Endothelial cell of umbilical vein (primary cell): Measurements from ENCODE around the gene BCL2L13. TPM values are rescaled to one million over a fixed set of nuclear protein-coding genes. Genes with fewer than 3 reads are reported as not detected.

Experiments used
- BruUV-seq: library from RNA; stranded (reverse); fragments of 400-500 nt; replicated peaks from 2 replicates; lab custom pipeline; 2021; lab: Mats Ljungman, UMichigan
- CTCF ChIA-PET: fragments of 300-600, 350-600 bp; sonication (Branson Sonifier 250); formaldehyde crosslinking; loops from one replicate; lab custom pipeline; 2021; ENCODE audit warnings: antibody characterized with exemption, inconsistent platforms; lab: Charles Lee
- POLR2A ChIA-PET: fragments of 300-600, 350-600 bp; sonication (Branson Sonifier 250); formaldehyde crosslinking; loops from one replicate; lab custom pipeline; 2021; ENCODE audit warnings: antibody characterized with exemption, inconsistent platforms; lab: Charles Lee
- DNase-seq: peaks from one replicate; pipeline ENCODE4 v3.0.0-alpha.2; 2011; ENCODE audit warnings: low read depth, low spot score
- FAIRE-seq: peaks from 2 replicates; lab custom pipeline; 2011; peaks lifted over from hg19 to GRCh38; lab: Jason Lieb, UNC
- H2AFZ ChIP-seq: 2 replicates; pipeline ENCODE4 v1.6.0; 2012; ENCODE audit warnings: low read depth, low read length, control low read depth, inconsistent platforms
- H3K27ac ChIP-seq: 2 replicates; pipeline ENCODE4 v1.5.1; 2011; ENCODE audit warnings: low read depth, mild to moderate bottlenecking, control low read depth, low read length, moderate library complexity; ENCODE audit not compliant: insufficient read depth
- H3K27me3 ChIP-seq, 2 experiments: 2 replicates each; pipeline versions ENCODE4 v1.6.0 to v1.6.1; 2011; ENCODE audit warnings: low read length in 2 of 2, mixed read lengths in 1 of 2; ENCODE audit not compliant: control insufficient read depth in 2 of 2, insufficient read depth in 2 of 2
- H3K36me3 ChIP-seq, 2 experiments: 2 replicates in 1 of 2; 3 replicates in 1 of 2; pipeline ENCODE4 v1.5.1; 2011; ENCODE audit warnings: low read length in 2 of 2, mild to moderate bottlenecking in 1 of 2, moderate library complexity in 1 of 2; ENCODE audit not compliant: control insufficient read depth in 2 of 2, insufficient read depth in 2 of 2; ENCODE audit errors: extremely low read depth in 1 of 2
- H3K4me1 ChIP-seq: 3 replicates; pipeline ENCODE4 v1.5.1; 2011; ENCODE audit warnings: mild to moderate bottlenecking, low read length; ENCODE audit not compliant: control insufficient read depth, insufficient read depth; ENCODE audit errors: extremely low read depth
- H3K4me2 ChIP-seq: 2 replicates; pipeline ENCODE4 v1.6.1; 2011; ENCODE audit warnings: low read length, control low read depth, mixed read lengths; ENCODE audit not compliant: insufficient read depth
- H3K4me3 ChIP-seq, 3 experiments: fragments of 200-600 bp in 1 of 3; sonication (generic), shearing (Covaris generic) in 1 of 3; replicated peaks in 1 of 3; 2 replicates each; pipeline ENCODE4 v1.5.1; 2011 to 2016; ENCODE audit warnings: control low read depth in 3 of 3, low read length in 3 of 3, mild to moderate bottlenecking in 2 of 3, inconsistent platforms in 1 of 3, low read depth in 1 of 3, moderate library complexity in 1 of 3; ENCODE audit not compliant: insufficient read depth in 1 of 3
- H3K79me2 ChIP-seq: 2 replicates; pipeline ENCODE4 v1.6.0; 2012; ENCODE audit warnings: low read length, inconsistent platforms; ENCODE audit not compliant: control insufficient read depth, insufficient read depth
- H3K9ac ChIP-seq: replicated peaks from 2 replicates; pipeline ENCODE3; 2011; ENCODE audit warnings: low read length, control low read depth; ENCODE audit not compliant: insufficient read depth; ENCODE audit errors: extremely low read depth
- H3K9me1 ChIP-seq: replicated peaks from 3 replicates; pipeline ENCODE4 v1.6.0; 2011; ENCODE audit warnings: mild to moderate bottlenecking, low read length; ENCODE audit not compliant: control insufficient read depth, insufficient read depth; ENCODE audit errors: extremely low read depth
- H3K9me3 ChIP-seq: replicated peaks from 2 replicates; pipeline ENCODE4 v1.5.1; 2012; ENCODE audit warnings: low read length, inconsistent platforms; ENCODE audit not compliant: control insufficient read depth, insufficient read depth
- H4K20me1 ChIP-seq: replicated peaks from 2 replicates; pipeline ENCODE3; 2011; ENCODE audit warnings: mild to moderate bottlenecking, low read length; ENCODE audit not compliant: control insufficient read depth, insufficient read depth; ENCODE audit errors: extremely low read depth
- CTCF ChIP-seq, 2 donors: IDR thresholded peaks; 1 replicate in 1 of 2; 2 replicates in 1 of 2; pipeline ENCODE4 v1.5.1; 2011; ENCODE audit warnings: low read length in 2 of 2, mild to moderate bottlenecking in 2 of 2, moderate library complexity in 2 of 2, control low read depth in 1 of 2, inconsistent platforms in 1 of 2, low read depth in 1 of 2; ENCODE audit not compliant: insufficient read depth in 1 of 2; ENCODE audit errors: extremely low read depth in 1 of 2
- EZH2 ChIP-seq: IDR thresholded peaks from 2 replicates; pipeline ENCODE4 v1.6.1; 2012; ENCODE audit warnings: borderline replicate concordance, low read depth, mild to moderate bottlenecking, moderate library complexity, low read length, inconsistent platforms; ENCODE audit not compliant: severe bottlenecking
- FOS ChIP-seq: IDR thresholded peaks from 2 replicates; pipeline ENCODE4 v1.6.1; 2011; ENCODE audit warnings: mild to moderate bottlenecking, low read length, moderate library complexity, borderline replicate concordance; ENCODE audit not compliant: insufficient read depth
- GATA2 ChIP-seq: IDR thresholded peaks from 2 replicates; pipeline ENCODE4 v1.7.0; 2011; ENCODE audit warnings: low read depth, mild to moderate bottlenecking, moderate library complexity, mixed read lengths, low read length; ENCODE audit not compliant: insufficient read length, insufficient read depth
- JUN ChIP-seq: IDR thresholded peaks from 2 replicates; pipeline ENCODE4 v1.6.1; 2011; ENCODE audit warnings: borderline replicate concordance, low read depth; ENCODE audit not compliant: insufficient read length, insufficient read depth
- MAX ChIP-seq: IDR thresholded peaks from 2 replicates; pipeline ENCODE4 v1.6.1; 2011; ENCODE audit not compliant: insufficient read depth, insufficient read length
- MYC ChIP-seq: IDR thresholded peaks from one replicate; pipeline ENCODE4 v1.6.1; 2011; ENCODE audit warnings: mild to moderate bottlenecking, low read depth, low read length
- POLR2A ChIP-seq: IDR thresholded peaks from 2 replicates; pipeline ENCODE4 v1.6.1; 2012; ENCODE audit warnings: low read depth, mild to moderate bottlenecking, control low read depth, low read length
- POLR2AphosphoS5 ChIP-seq: IDR thresholded peaks from 2 replicates; pipeline ENCODE4 v1.6.1; 2012; ENCODE audit warnings: low read depth, mild to moderate bottlenecking, control low read depth, low read length, moderate library complexity; ENCODE audit not compliant: insufficient read depth
- dilution Hi-C: fragments of 300-500 bp; cut with MboI; formaldehyde crosslinking; loops from one replicate; pipeline ENCODE4 v1.15.0; 2019; ENCODE audit warnings: low sequenced_read_pairs; ENCODE audit not compliant: extremely low pct_ligation_motif_present
- intact Hi-C: fragments of 100-400 bp; cut with micrococcal nuclease; formaldehyde crosslinking; loops from one replicate; pipeline ENCODE4 v1.10.0; 2022
- polyA plus RNA-seq, 4 experiments: library from polyadenylated mRNA; depleted of rRNA in 3 of 4; stranded (reverse) in 3 of 4; unstranded in 1 of 4; fragments of >200 nt; gene quantifications; 2 replicates each; pipeline versions ENCODE4 v1.2.1 to v1.2.3, GENCODE V29; 2011 to 2012; ENCODE audit warnings: missing spikeins in 1 of 4
- total RNA-seq: library from RNA; stranded (reverse); gene quantifications from 2 replicates; pipeline ENCODE4 v1.2.3, GENCODE V29; 2021

Gene BCL2L13
- total and polyA plus RNA-seq, 2 donors (not counting 3 experiments of a cell fraction or from before 2014, with no cell fraction given) = 28.1 to 36.2 TPM

GRCh38 chr22:17606496-17606895 lies 32.1 kb upstream of the BCL2L13 start:
- intact Hi-C loops (loop anchor here (2.0 kb wide), 1 partner anchor 36 kb away; no protein-coding TSS in a partner anchor), dilution Hi-C loops (no loop called here)
- Histone ChIP-seq H3K4me1 (no peaks in the 10 kb centered on the region), H3K9me3 (no peaks in the 10 kb centered on the region), H4K20me1 (peaks cover 2% of the 10 kb centered on the region), H3K9ac (no peak overlapping the region), H3K9me1 (no peaks in the 10 kb centered on the region), H3K4me2 (no peak overlapping the region), H3K4me3 (no peak overlapping the region), H3K27ac (no peak overlapping the region), H3K27me3 (no peaks in the 10 kb centered on the region), H3K36me3 (peaks cover 3 to 12% of the 10 kb centered on the region in 2 experiments), H2AFZ (no peak overlapping the region), H3K79me2 (peaks cover 11% of the 10 kb centered on the region)
- CTCF ChIA-PET = interaction anchor here (0.9 kb wide), 1 partner anchor 15 kb away, joined by 3 read pairs; no protein-coding TSS in a partner anchor
- no peak for FAIRE-seq
- BruUV-seq = no TSS peak
- no peak for TF ChIP-seq POLR2AphosphoS5
- TF ChIP-seq MYC = no peak
- no peak for TF ChIP-seq FOS
- TF ChIP-seq EZH2 = no peak
- TF ChIP-seq POLR2A = no peak
- no peak for TF ChIP-seq CTCF (IDR thresholded peaks at IDR 0.05; ENCODE audit: extremely low read depth in 1 of 2, insufficient read depth in 1 of 2, low read depth in 1 of 2, low read length in 2 of 2)
- no peak for TF ChIP-seq JUN
- TF ChIP-seq GATA2 = no peak
- TF ChIP-seq MAX = no peak
- DNase-seq = no peak
- POLR2A ChIA-PET = no interaction called here
